ENCODE data around the gene ALDH1A3.
"Not testable (repeated sequence)": the region's sequence is repeated elsewhere in the genome, so short reads cannot be mapped to it uniquely, and the experiment has no call there.

Gene ALDH1A3

GRCh38 chr15:100847194-100847593 lies 32.4 kb upstream of the ALDH1A3 start:
- Histone ChIP-seq H3K27ac (ENCODE audit: low read depth, low read length) (no peak overlapping the region), H3K4me3 (ENCODE audit: low read length) (no peak overlapping the region), H3K4me1 (ENCODE audit: control insufficient read depth, insufficient read depth, low read length) (no peaks in the 10 kb centered on the region), H3K27me3 (ENCODE audit: control insufficient read depth, insufficient read depth, low read length) (no peaks in the 10 kb centered on the region), H3K9ac (ENCODE audit: low read length) (no peak overlapping the region), H3K36me3 (ENCODE audit: control insufficient read depth, insufficient read depth, low read length) (no peaks in the 10 kb centered on the region)

- Histone ChIP-seq H3K4me3 (ENCODE audit: low read length) (peak overlapping the region; percentile 53), H3K9ac (ENCODE audit: low read length) (no peak overlapping the region), H3K27ac (ENCODE audit: low read depth, low read length) (peak overlapping the region; percentile 27)
Observed at GRCh38 chr15:100849021-100849854, 30.4 kb upstream of the ALDH1A3 start.

GRCh38 chr15:100849855-100850218 lies 29.8 kb upstream of the ALDH1A3 start:
- Histone ChIP-seq H3K27ac (ENCODE audit: low read depth, low read length) (peak overlapping the region; percentile 27), H3K27me3 (ENCODE audit: control insufficient read depth, insufficient read depth, low read length) (no peaks in the 10 kb centered on the region), H3K36me3 (ENCODE audit: control insufficient read depth, insufficient read depth, low read length) (no peaks in the 10 kb centered on the region), H3K9ac (ENCODE audit: low read length) (no peak overlapping the region), H3K4me1 (ENCODE audit: control insufficient read depth, insufficient read depth, low read length) (no peaks in the 10 kb centered on the region), H3K4me3 (ENCODE audit: low read length) (peak overlapping the region; percentile 53)

More at GRCh38 chr15:100849021-100849854, 30.4 kb upstream of the ALDH1A3 start:
- no peaks in the 10 kb centered on the region for H3K4me1 ChIP-seq (ENCODE audit: control insufficient read depth, insufficient read depth, low read length)
- no peaks in the 10 kb centered on the region for H3K36me3 ChIP-seq (ENCODE audit: control insufficient read depth, insufficient read depth, low read length)
- H3K27me3 ChIP-seq (ENCODE audit: control insufficient read depth, insufficient read depth, low read length): no peaks in the 10 kb centered on the region

- H3K27me3 ChIP-seq (ENCODE audit: control insufficient read depth, insufficient read depth, low read length); H3K4me3 ChIP-seq (ENCODE audit: low read length); H3K27ac ChIP-seq (ENCODE audit: low read depth, low read length): not testable (repeated sequence)
Observed at GRCh38 chr15:100851428-100852015, 28.1 kb upstream of the ALDH1A3 start.

DNA sequence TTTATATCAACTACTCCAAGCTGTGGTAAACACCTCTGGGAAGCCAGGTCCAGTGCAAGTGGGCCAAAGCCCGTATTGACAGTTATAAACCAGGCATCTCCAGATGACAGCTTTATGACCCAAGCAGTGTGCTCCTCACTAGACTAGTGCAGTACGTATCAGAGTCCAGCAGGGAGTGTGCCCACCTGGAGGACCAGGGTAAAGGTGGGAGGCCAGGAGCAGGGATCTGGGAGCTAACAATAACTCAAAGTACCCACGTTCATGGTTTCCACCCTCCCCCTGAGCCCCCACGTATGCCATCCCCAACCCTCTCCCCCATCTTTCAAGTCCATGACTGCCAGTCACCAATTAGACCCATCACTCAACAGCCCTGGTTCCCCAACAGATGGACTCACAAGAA lies 27.0 kb upstream of the ALDH1A3 start:
- H3K4me1 ChIP-seq (ENCODE audit: control insufficient read depth, insufficient read depth, low read length): no peaks in the 10 kb centered on the region
- H3K36me3 ChIP-seq (ENCODE audit: control insufficient read depth, insufficient read depth, low read length): no peaks in the 10 kb centered on the region
- H3K27me3 ChIP-seq (ENCODE audit: control insufficient read depth, insufficient read depth, low read length): no peaks in the 10 kb centered on the region
- H3K27ac ChIP-seq (ENCODE audit: low read depth, low read length): no peak overlapping the region
- no peak overlapping the region for H3K4me3 ChIP-seq (ENCODE audit: low read length)
- no peak overlapping the region for H3K9ac ChIP-seq (ENCODE audit: low read length)

More at GRCh38 chr15:100851428-100852015, 28.1 kb upstream of the ALDH1A3 start:
- not testable (repeated sequence) for H3K9ac ChIP-seq (ENCODE audit: low read length); H3K4me1 ChIP-seq (ENCODE audit: control insufficient read depth, insufficient read depth, low read length); H3K36me3 ChIP-seq (ENCODE audit: control insufficient read depth, insufficient read depth, low read length)

- Histone ChIP-seq H3K27ac (ENCODE audit: low read depth, low read length) (no peak overlapping the region), H3K27me3 (ENCODE audit: control insufficient read depth, insufficient read depth, low read length) (no peaks in the 10 kb centered on the region), H3K9ac (ENCODE audit: low read length) (no peak overlapping the region), H3K4me3 (ENCODE audit: low read length) (no peak overlapping the region), H3K4me1 (ENCODE audit: control insufficient read depth, insufficient read depth, low read length) (no peaks in the 10 kb centered on the region), H3K36me3 (ENCODE audit: control insufficient read depth, insufficient read depth, low read length) (no peaks in the 10 kb centered on the region)
Observed at GRCh38 chr15:100853676-100854440, 25.8 kb upstream of the ALDH1A3 start.

GRCh38 chr15:100856867-100857266 lies 22.8 kb upstream of the ALDH1A3 start:
- H3K4me3 ChIP-seq (ENCODE audit: low read length): no peak overlapping the region
- no peak overlapping the region for H3K9ac ChIP-seq (ENCODE audit: low read length)
- H3K27me3 ChIP-seq (ENCODE audit: control insufficient read depth, insufficient read depth, low read length): no peaks in the 10 kb centered on the region
- H3K4me1 ChIP-seq (ENCODE audit: control insufficient read depth, insufficient read depth, low read length): no peaks in the 10 kb centered on the region
- H3K27ac ChIP-seq (ENCODE audit: low read depth, low read length): no peak overlapping the region
- H3K36me3 ChIP-seq (ENCODE audit: control insufficient read depth, insufficient read depth, low read length): no peaks in the 10 kb centered on the region

GRCh38 chr15:100858294-100858693 lies 21.3 kb upstream of the ALDH1A3 start:
- Histone ChIP-seq H3K27ac (ENCODE audit: low read depth, low read length) (no peak overlapping the region), H3K36me3 (ENCODE audit: control insufficient read depth, insufficient read depth, low read length) (no peaks in the 10 kb centered on the region), H3K4me3 (ENCODE audit: low read length) (no peak overlapping the region), H3K9ac (ENCODE audit: low read length) (no peak overlapping the region), H3K27me3 (ENCODE audit: control insufficient read depth, insufficient read depth, low read length) (no peaks in the 10 kb centered on the region), H3K4me1 (ENCODE audit: control insufficient read depth, insufficient read depth, low read length) (peaks cover 3% of the 10 kb centered on the region)

- Histone ChIP-seq H3K9ac (ENCODE audit: low read length) (no peak overlapping the region), H3K4me3 (ENCODE audit: low read length) (no peak overlapping the region), H3K4me1 (ENCODE audit: control insufficient read depth, insufficient read depth, low read length) (peaks cover 3% of the 10 kb centered on the region), H3K27me3 (ENCODE audit: control insufficient read depth, insufficient read depth, low read length) (no peaks in the 10 kb centered on the region), H3K27ac (ENCODE audit: low read depth, low read length) (no peak overlapping the region), H3K36me3 (ENCODE audit: control insufficient read depth, insufficient read depth, low read length) (no peaks in the 10 kb centered on the region)
Observed at GRCh38 chr15:100859970-100860828, 19.4 kb upstream of the ALDH1A3 start.

GRCh38 chr15:100860829-100861510 lies 18.7 kb upstream of the ALDH1A3 start:
- no peak overlapping the region for H3K27ac ChIP-seq (ENCODE audit: low read depth, low read length)
- H3K4me1 ChIP-seq (ENCODE audit: control insufficient read depth, insufficient read depth, low read length): peaks cover 3% of the 10 kb centered on the region
- H3K36me3 ChIP-seq (ENCODE audit: control insufficient read depth, insufficient read depth, low read length): no peaks in the 10 kb centered on the region
- no peaks in the 10 kb centered on the region for H3K27me3 ChIP-seq (ENCODE audit: control insufficient read depth, insufficient read depth, low read length)
- no peak overlapping the region for H3K9ac ChIP-seq (ENCODE audit: low read length)
- H3K4me3 ChIP-seq (ENCODE audit: low read length): no peak overlapping the region

DNA sequence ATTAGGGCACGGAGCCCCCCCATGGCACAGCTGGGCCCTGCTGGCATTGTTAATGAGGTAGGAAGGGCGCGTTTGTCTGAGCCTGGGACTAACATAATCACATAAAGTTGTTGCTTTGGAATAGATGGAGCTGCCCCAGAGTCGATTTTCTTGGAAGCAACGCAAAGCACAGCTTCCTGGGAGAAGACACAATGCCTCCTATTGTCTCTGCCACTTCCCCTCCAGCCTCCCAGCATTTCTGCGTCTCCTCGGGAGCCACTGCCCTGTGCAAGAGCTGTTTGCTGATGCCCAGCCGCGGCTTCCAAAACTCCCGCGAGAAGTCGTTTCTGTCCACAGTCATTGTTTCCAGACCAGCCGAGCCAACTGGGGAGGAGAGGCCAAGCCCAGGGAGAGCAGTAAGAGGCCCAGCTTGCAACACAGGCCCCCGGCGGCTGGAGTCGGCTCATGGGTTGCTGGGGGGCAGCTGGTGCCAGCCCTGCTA lies 18.1 kb upstream of the ALDH1A3 start:
- Histone ChIP-seq H3K4me1 (ENCODE audit: control insufficient read depth, insufficient read depth, low read length) (peaks cover 3% of the 10 kb centered on the region), H3K27ac (ENCODE audit: low read depth, low read length) (peak overlapping the region; percentile 33), H3K36me3 (ENCODE audit: control insufficient read depth, insufficient read depth, low read length) (no peaks in the 10 kb centered on the region), H3K27me3 (ENCODE audit: control insufficient read depth, insufficient read depth, low read length) (no peaks in the 10 kb centered on the region), H3K4me3 (ENCODE audit: low read length) (no peak overlapping the region), H3K9ac (ENCODE audit: low read length) (no peak overlapping the region)

Measured in rectal smooth muscle tissue (tissue), 1 donor.